ENCODE data around the gene TFCP2.

The TFCP2 gene

GRCh38 chr12:51124504-51124903 is 48.4 kb downstream of the TFCP2 start:
- Histone ChIP-seq H3K79me2 (ENCODE audit: control insufficient read depth, insufficient read depth, low read length) (no peaks in the 10 kb centered on the region), H3K9ac (ENCODE audit: low read length) (no peak overlapping the region), H3K27ac (ENCODE audit: low read depth, low read length) (no peak overlapping the region), H3K18ac (ENCODE audit: low read length) (no peak overlapping the region), H2AK5ac (ENCODE audit: low read length) (no peak overlapping the region), H3K36me3 (ENCODE audit: control insufficient read depth, insufficient read depth, low read length) (no peaks in the 10 kb centered on the region), H2BK15ac (replicated peaks; ENCODE audit: low read depth) (no peak overlapping the region), H2BK5ac (ENCODE audit: low read length) (no peak overlapping the region), H3K4me1 (ENCODE audit: control insufficient read depth, low read depth, low read length) (no peaks in the 10 kb centered on the region), H3K79me1 (ENCODE audit: low read length) (no peaks in the 10 kb centered on the region), H3K4me3 (ENCODE audit: low read length) (no peak overlapping the region), H2BK120ac (ENCODE audit: low read depth, low read length) (no peak overlapping the region), H3K4me2 (ENCODE audit: low read length) (no peak overlapping the region), H3K4ac (ENCODE audit: low read depth, low read length) (no peak overlapping the region), H4K8ac (ENCODE audit: low read depth, low read length) (no peak overlapping the region), H3K23ac (ENCODE audit: low read length) (no peak overlapping the region), H4K5ac (ENCODE audit: low read length) (no peak overlapping the region), H3K56ac (ENCODE audit: low read length) (no peak overlapping the region), H3K27me3 (ENCODE audit: insufficient read depth, low read length, poor library complexity) (no peaks in the 10 kb centered on the region)
- no CpG with 5 or more reads among the region's 14 CpGs for WGBS (ENCODE audit: extremely low coverage, insufficient coverage, low lambda C conversion rate)
- no peak for DNase-seq

GRCh38 chr12:51122844-51123243 is 50.1 kb downstream of the TFCP2 start:
- DNase-seq = no peak
- no peak overlapping the region for H3K9ac ChIP-seq (ENCODE audit: low read length)
- no peak overlapping the region for H4K5ac ChIP-seq (ENCODE audit: low read length)
- no peak overlapping the region for H2BK15ac ChIP-seq (replicated peaks; ENCODE audit: low read depth)
- no peak overlapping the region for H2BK120ac ChIP-seq (ENCODE audit: low read depth, low read length)
- H3K4me2 ChIP-seq (ENCODE audit: low read length) = no peak overlapping the region
- H3K27me3 ChIP-seq (ENCODE audit: insufficient read depth, low read length, poor library complexity) = no peaks in the 10 kb centered on the region
- H3K4ac ChIP-seq (ENCODE audit: low read depth, low read length) = no peak overlapping the region
- no peak overlapping the region for H3K18ac ChIP-seq (ENCODE audit: low read length)
- no peaks in the 10 kb centered on the region for H3K36me3 ChIP-seq (ENCODE audit: control insufficient read depth, insufficient read depth, low read length)
- no peaks in the 10 kb centered on the region for H3K79me1 ChIP-seq (ENCODE audit: low read length)
- H3K56ac ChIP-seq (ENCODE audit: low read length) = no peak overlapping the region
- H3K4me3 ChIP-seq (ENCODE audit: low read length) = no peak overlapping the region
- no peak overlapping the region for H3K27ac ChIP-seq (ENCODE audit: low read depth, low read length)
- no peak overlapping the region for H2BK5ac ChIP-seq (ENCODE audit: low read length)
- H3K4me1 ChIP-seq (ENCODE audit: control insufficient read depth, low read depth, low read length) = no peaks in the 10 kb centered on the region
- no peaks in the 10 kb centered on the region for H3K79me2 ChIP-seq (ENCODE audit: control insufficient read depth, insufficient read depth, low read length)
- no peak overlapping the region for H3K23ac ChIP-seq (ENCODE audit: low read length)
- H2AK5ac ChIP-seq (ENCODE audit: low read length) = no peak overlapping the region
- no peak overlapping the region for H4K8ac ChIP-seq (ENCODE audit: low read depth, low read length)

- Histone ChIP-seq H2BK15ac (replicated peaks; ENCODE audit: low read depth) (no peak overlapping the region), H2AK5ac (ENCODE audit: low read length) (no peak overlapping the region), H3K56ac (ENCODE audit: low read length) (no peak overlapping the region), H3K4me3 (ENCODE audit: low read length) (no peak overlapping the region), H3K36me3 (ENCODE audit: control insufficient read depth, insufficient read depth, low read length) (no peaks in the 10 kb centered on the region), H4K8ac (ENCODE audit: low read depth, low read length) (no peak overlapping the region), H3K79me2 (ENCODE audit: control insufficient read depth, insufficient read depth, low read length) (no peaks in the 10 kb centered on the region), H3K4me1 (ENCODE audit: control insufficient read depth, low read depth, low read length) (no peaks in the 10 kb centered on the region), H2BK120ac (ENCODE audit: low read depth, low read length) (no peak overlapping the region), H3K23ac (ENCODE audit: low read length) (no peak overlapping the region), H3K9ac (ENCODE audit: low read length) (no peak overlapping the region), H3K27me3 (ENCODE audit: insufficient read depth, low read length, poor library complexity) (no peaks in the 10 kb centered on the region), H3K4ac (ENCODE audit: low read depth, low read length) (no peak overlapping the region), H3K79me1 (ENCODE audit: low read length) (no peaks in the 10 kb centered on the region), H3K18ac (ENCODE audit: low read length) (no peak overlapping the region), H3K4me2 (ENCODE audit: low read length) (no peak overlapping the region), H3K27ac (ENCODE audit: low read depth, low read length) (no peak overlapping the region), H2BK5ac (ENCODE audit: low read length) (no peak overlapping the region), H4K5ac (ENCODE audit: low read length) (no peak overlapping the region)
- WGBS (ENCODE audit: extremely low coverage, insufficient coverage, low lambda C conversion rate) = no CpG with 5 or more reads among the region's 3 CpGs
- DNase-seq = peak; percentile 87
These were observed 54.2 kb downstream of the TFCP2 start for GRCh38 chr12:51118706-51119105.

GRCh38 chr12:51115533-51115932 is 57.4 kb downstream of the TFCP2 start:
- H3K4me3 ChIP-seq (ENCODE audit: low read length) = no peak overlapping the region
- H2BK120ac ChIP-seq (ENCODE audit: low read depth, low read length) = no peak overlapping the region
- no peak overlapping the region for H3K9ac ChIP-seq (ENCODE audit: low read length)
- H3K23ac ChIP-seq (ENCODE audit: low read length) = no peak overlapping the region
- DNase-seq = no peak
- H3K4ac ChIP-seq (ENCODE audit: low read depth, low read length) = no peak overlapping the region
- no peak overlapping the region for H3K18ac ChIP-seq (ENCODE audit: low read length)
- no peak overlapping the region for H2BK15ac ChIP-seq (replicated peaks; ENCODE audit: low read depth)
- no peaks in the 10 kb centered on the region for H3K4me1 ChIP-seq (ENCODE audit: control insufficient read depth, low read depth, low read length)
- H3K79me2 ChIP-seq (ENCODE audit: control insufficient read depth, insufficient read depth, low read length) = no peaks in the 10 kb centered on the region
- H2BK5ac ChIP-seq (ENCODE audit: low read length) = no peak overlapping the region
- H4K8ac ChIP-seq (ENCODE audit: low read depth, low read length) = no peak overlapping the region
- H3K56ac ChIP-seq (ENCODE audit: low read length) = no peak overlapping the region
- no peaks in the 10 kb centered on the region for H3K27me3 ChIP-seq (ENCODE audit: insufficient read depth, low read length, poor library complexity)
- H3K79me1 ChIP-seq (ENCODE audit: low read length) = no peaks in the 10 kb centered on the region
- peaks cover 2% of the 10 kb centered on the region for H3K36me3 ChIP-seq (ENCODE audit: control insufficient read depth, insufficient read depth, low read length)
- no peak overlapping the region for H4K5ac ChIP-seq (ENCODE audit: low read length)
- H2AK5ac ChIP-seq (ENCODE audit: low read length) = no peak overlapping the region
- no peak overlapping the region for H3K27ac ChIP-seq (ENCODE audit: low read depth, low read length)
- no peak overlapping the region for H3K4me2 ChIP-seq (ENCODE audit: low read length)

- H2AK5ac ChIP-seq (ENCODE audit: low read length) = no peak overlapping the region
- H3K27me3 ChIP-seq (ENCODE audit: insufficient read depth, low read length, poor library complexity) = no peaks in the 10 kb centered on the region
- no peaks in the 10 kb centered on the region for H3K4me1 ChIP-seq (ENCODE audit: control insufficient read depth, low read depth, low read length)
- H3K4me2 ChIP-seq (ENCODE audit: low read length) = no peak overlapping the region
- H3K79me2 ChIP-seq (ENCODE audit: control insufficient read depth, insufficient read depth, low read length) = no peaks in the 10 kb centered on the region
- H4K5ac ChIP-seq (ENCODE audit: low read length) = no peak overlapping the region
- no peak overlapping the region for H3K23ac ChIP-seq (ENCODE audit: low read length)
- no peak overlapping the region for H3K27ac ChIP-seq (ENCODE audit: low read depth, low read length)
- H2BK120ac ChIP-seq (ENCODE audit: low read depth, low read length) = no peak overlapping the region
- DNase-seq = no peak
- no peak overlapping the region for H2BK15ac ChIP-seq (replicated peaks; ENCODE audit: low read depth)
- H3K56ac ChIP-seq (ENCODE audit: low read length) = no peak overlapping the region
- H4K8ac ChIP-seq (ENCODE audit: low read depth, low read length) = no peak overlapping the region
- no peak overlapping the region for H2BK5ac ChIP-seq (ENCODE audit: low read length)
- no peaks in the 10 kb centered on the region for H3K79me1 ChIP-seq (ENCODE audit: low read length)
- peaks cover 9% of the 10 kb centered on the region for H3K36me3 ChIP-seq (ENCODE audit: control insufficient read depth, insufficient read depth, low read length)
- no peak overlapping the region for H3K4me3 ChIP-seq (ENCODE audit: low read length)
- WGBS (ENCODE audit: extremely low coverage, insufficient coverage, low lambda C conversion rate) = no CpG with 5 or more reads among the region's 4 CpGs
- no peak overlapping the region for H3K9ac ChIP-seq (ENCODE audit: low read length)
- H3K4ac ChIP-seq (ENCODE audit: low read depth, low read length) = no peak overlapping the region
- no peak overlapping the region for H3K18ac ChIP-seq (ENCODE audit: low read length)
These were observed 64.8 kb downstream of the TFCP2 start for GRCh38 chr12:51108136-51108535.

- H3K4ac ChIP-seq (ENCODE audit: low read depth, low read length) = no peak overlapping the region
- no peak overlapping the region for H2BK15ac ChIP-seq (replicated peaks; ENCODE audit: low read depth)
- no peak overlapping the region for H4K5ac ChIP-seq (ENCODE audit: low read length)
- H3K79me2 ChIP-seq (ENCODE audit: control insufficient read depth, insufficient read depth, low read length) = no peaks in the 10 kb centered on the region
- H3K79me1 ChIP-seq (ENCODE audit: low read length) = no peaks in the 10 kb centered on the region
- no peak overlapping the region for H3K27ac ChIP-seq (ENCODE audit: low read depth, low read length)
- H3K36me3 ChIP-seq (ENCODE audit: control insufficient read depth, insufficient read depth, low read length) = peaks cover 4% of the 10 kb centered on the region
- H2AK5ac ChIP-seq (ENCODE audit: low read length) = no peak overlapping the region
- no peak overlapping the region for H3K18ac ChIP-seq (ENCODE audit: low read length)
- no peak for DNase-seq
- no peak overlapping the region for H4K8ac ChIP-seq (ENCODE audit: low read depth, low read length)
- H3K23ac ChIP-seq (ENCODE audit: low read length) = no peak overlapping the region
- H3K9ac ChIP-seq (ENCODE audit: low read length) = no peak overlapping the region
- H3K56ac ChIP-seq (ENCODE audit: low read length) = no peak overlapping the region
- no peak overlapping the region for H3K4me3 ChIP-seq (ENCODE audit: low read length)
- no peak overlapping the region for H2BK5ac ChIP-seq (ENCODE audit: low read length)
- H2BK120ac ChIP-seq (ENCODE audit: low read depth, low read length) = no peak overlapping the region
- H3K27me3 ChIP-seq (ENCODE audit: insufficient read depth, low read length, poor library complexity) = no peaks in the 10 kb centered on the region
- no peaks in the 10 kb centered on the region for H3K4me1 ChIP-seq (ENCODE audit: control insufficient read depth, low read depth, low read length)
- H3K4me2 ChIP-seq (ENCODE audit: low read length) = no peak overlapping the region
These were observed 69.0 kb downstream of the TFCP2 start for GRCh38 chr12:51103977-51104376.
